IPS DF 6.9 (cell line): Measurements from ENCODE around the gene PLAAT2.
"Not testable (repeated sequence)": the region's sequence is repeated elsewhere in the genome, so short reads cannot be mapped to it uniquely, and the experiment has no call there.

Source experiments
- DNase-seq: peaks from one replicate; pipeline ENCODE4 v3.0.0-alpha.2; 2013; ENCODE audit warnings: low read depth, low spot score
- H3K27ac ChIP-seq: one replicate; pipeline ENCODE4 v1.5.1; 2013; ENCODE audit warnings: low read length, control low read depth
- H3K27me3 ChIP-seq: 2 replicates; pipeline ENCODE4 v1.6.1; 2013; ENCODE audit warnings: mild to moderate bottlenecking, low read length; ENCODE audit not compliant: control insufficient read depth, insufficient read depth
- H3K36me3 ChIP-seq: 2 replicates; pipeline ENCODE4 v1.6.1; 2013; ENCODE audit warnings: low read length; ENCODE audit not compliant: control insufficient read depth, insufficient read depth
- H3K4me1 ChIP-seq: 2 replicates; pipeline ENCODE4 v1.6.1; 2013; ENCODE audit warnings: low read length; ENCODE audit not compliant: control insufficient read depth, insufficient read depth
- H3K4me3 ChIP-seq: 2 replicates; pipeline ENCODE4 v1.5.1; 2013; ENCODE audit warnings: mild to moderate bottlenecking, low read length
- H3K9me3 ChIP-seq: 2 replicates; pipeline ENCODE4 v1.6.1; 2013; ENCODE audit warnings: low read length, inconsistent platforms; ENCODE audit not compliant: control insufficient read depth, insufficient read depth
- WGBS: extraction: QIAGEN DNeasy Blood & Tissue Kit; methylation state at CpG from one replicate; pipeline ENCODE4 v1.1.7; 2013; ENCODE audit warnings: mixed read lengths, missing lambda C conversion rate; ENCODE audit not compliant: insufficient read length, insufficient coverage; 5-methylcytosine and 5-hydroxymethylcytosine counted together

Gene PLAAT2

GRCh38 chr11:63563201-63564055 lies at the start of gene PLAAT2:
Gene PLAAT2, minus strand, starts transcription at chr11:63563379. Its CDS starts 55 bp downstream, at chr11:63563324.
- Histone ChIP-seq H3K27me3 (no peaks in the 10 kb centered on the region), H3K27ac (no peak within 1 kb of the TSS), H3K4me3 (no peak within 1 kb of the TSS), H3K9me3 (no peaks in the 10 kb centered on the region), H3K36me3 (no peaks in the 10 kb centered on the region), H3K4me1 (no peaks in the 10 kb centered on the region; the same call in 1 of the 2 replicates)
- no peak for DNase-seq
- no CpG with 5 or more reads among the region's 13 CpGs for WGBS

DNA sequence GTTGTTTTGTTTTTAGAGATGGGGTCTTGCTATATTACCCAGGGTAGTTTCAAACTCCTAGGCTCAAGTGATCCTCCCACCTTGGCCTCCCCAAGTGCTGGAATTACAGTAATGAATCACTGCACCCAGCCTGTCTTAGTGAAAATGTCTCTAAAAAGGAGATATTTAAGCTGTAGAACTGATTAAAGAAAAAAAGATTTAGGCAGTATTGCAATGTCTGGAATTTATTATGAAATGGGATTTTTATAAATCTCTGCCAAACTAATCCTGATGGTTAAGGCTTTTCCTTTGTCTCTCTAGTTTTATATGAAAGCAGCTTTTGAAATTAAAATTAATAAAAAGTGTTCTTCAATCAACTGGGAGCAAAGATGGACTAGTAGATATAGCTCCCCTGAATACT lies 49.0 kb upstream of the PLAAT2 start:
- Histone ChIP-seq H3K36me3 (no peaks in the 10 kb centered on the region), H3K9me3 (no peaks in the 10 kb centered on the region), H3K4me1 (peaks cover 11% of the 10 kb centered on the region), H3K4me3 (no peak overlapping the region), H3K27ac (no peak overlapping the region), H3K27me3 (no peaks in the 10 kb centered on the region)
- DNase-seq = no peak

DNA sequence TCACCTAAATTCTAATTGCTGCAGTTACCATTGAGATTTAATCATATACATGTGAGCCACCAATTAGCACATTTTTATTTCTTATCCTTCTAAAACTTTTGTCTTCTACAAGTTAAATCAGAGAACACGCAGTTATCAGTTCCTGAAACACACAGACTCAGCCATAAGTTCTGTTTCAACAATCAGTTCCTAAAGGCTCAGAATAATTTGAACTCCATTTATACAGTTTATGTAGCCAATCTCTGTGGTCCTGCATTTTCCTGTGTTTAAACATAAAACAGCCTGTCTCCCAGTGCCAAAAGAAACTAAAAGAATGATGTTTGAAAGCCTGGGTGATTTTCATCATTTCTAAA lies 48.2 kb upstream of the PLAAT2 start:
- peaks cover 11% of the 10 kb centered on the region for H3K4me1 ChIP-seq

DNA sequence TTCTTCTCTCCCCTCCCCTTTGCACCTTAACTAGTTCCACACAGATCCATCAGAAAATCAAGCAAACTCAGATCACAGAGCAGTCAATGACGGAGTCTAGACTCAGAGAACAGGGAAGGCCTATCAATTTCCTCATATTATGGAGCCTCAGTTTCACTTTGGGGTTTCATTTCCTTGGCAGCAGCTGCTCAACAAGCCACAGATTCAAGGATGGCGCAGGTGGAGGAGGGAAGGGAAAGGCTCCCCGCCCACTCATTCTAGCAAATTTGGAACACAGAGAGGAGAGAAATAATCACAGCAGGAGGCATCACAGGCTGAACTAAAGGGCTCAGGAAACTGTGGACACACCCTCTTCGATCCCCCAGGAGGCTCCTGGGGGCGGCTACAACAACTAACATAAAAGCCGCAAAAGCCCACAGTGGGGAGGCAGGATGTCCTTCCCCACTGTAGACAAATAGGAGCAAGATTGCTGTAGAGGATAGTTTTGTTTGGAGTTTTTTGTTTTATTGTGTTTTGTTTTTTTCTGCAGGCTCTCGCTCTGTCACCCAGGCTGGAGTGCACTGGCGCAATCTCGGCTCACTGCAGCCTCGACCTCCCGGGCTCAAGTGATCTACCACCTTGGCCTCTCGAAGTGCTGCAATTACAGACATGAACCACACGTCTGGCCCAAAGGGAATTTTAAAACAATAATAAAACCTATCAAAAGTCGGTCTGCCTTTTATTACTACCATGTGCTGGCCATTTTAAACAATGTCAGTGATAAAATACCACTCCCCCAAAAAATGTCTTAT lies 47.6 kb upstream of the PLAAT2 start:
- Histone ChIP-seq H3K36me3 (no peaks in the 10 kb centered on the region), H3K4me1 (peaks cover 11% of the 10 kb centered on the region), H3K4me3 (no peak overlapping the region), H3K27me3 (no peaks in the 10 kb centered on the region), H3K9me3 (no peaks in the 10 kb centered on the region), H3K27ac (no peak overlapping the region)
- no peak for DNase-seq
- WGBS = no CpG with 5 or more reads among the region's 14 CpGs

More for the DNA sequence above, 48.2 kb upstream of the PLAAT2 start:
- Histone ChIP-seq H3K4me3 (no peak overlapping the region), H3K27me3 (no peaks in the 10 kb centered on the region), H3K36me3 (no peaks in the 10 kb centered on the region), H3K9me3 (no peaks in the 10 kb centered on the region), H3K27ac (no peak overlapping the region)
- DNase-seq = no peak
- no CpG with 5 or more reads among the region's 1 CpG for WGBS

GRCh38 chr11:63609971-63610580 lies 46.9 kb upstream of the PLAAT2 start:
- no peak overlapping the region for H3K4me3 ChIP-seq
- H3K36me3 ChIP-seq = no peaks in the 10 kb centered on the region
- H3K4me1 ChIP-seq = peaks cover 11% of the 10 kb centered on the region
- H3K9me3 ChIP-seq = no peaks in the 10 kb centered on the region
- H3K27me3 ChIP-seq = no peaks in the 10 kb centered on the region
- no peak overlapping the region for H3K27ac ChIP-seq
- no CpG with 5 or more reads among the region's 14 CpGs for WGBS
- no peak for DNase-seq

- no peak overlapping the region for H3K27ac ChIP-seq
- H3K36me3 ChIP-seq = no peaks in the 10 kb centered on the region
- H3K4me1 ChIP-seq = peaks cover 11% of the 10 kb centered on the region
- WGBS = no CpG with 5 or more reads among the region's 4 CpGs
- H3K9me3 ChIP-seq = no peaks in the 10 kb centered on the region
- H3K4me3 ChIP-seq = no peak overlapping the region
- no peaks in the 10 kb centered on the region for H3K27me3 ChIP-seq
- DNase-seq = no peak
Observed at GRCh38 chr11:63609536-63609935, 46.4 kb upstream of the PLAAT2 start.

DNA sequence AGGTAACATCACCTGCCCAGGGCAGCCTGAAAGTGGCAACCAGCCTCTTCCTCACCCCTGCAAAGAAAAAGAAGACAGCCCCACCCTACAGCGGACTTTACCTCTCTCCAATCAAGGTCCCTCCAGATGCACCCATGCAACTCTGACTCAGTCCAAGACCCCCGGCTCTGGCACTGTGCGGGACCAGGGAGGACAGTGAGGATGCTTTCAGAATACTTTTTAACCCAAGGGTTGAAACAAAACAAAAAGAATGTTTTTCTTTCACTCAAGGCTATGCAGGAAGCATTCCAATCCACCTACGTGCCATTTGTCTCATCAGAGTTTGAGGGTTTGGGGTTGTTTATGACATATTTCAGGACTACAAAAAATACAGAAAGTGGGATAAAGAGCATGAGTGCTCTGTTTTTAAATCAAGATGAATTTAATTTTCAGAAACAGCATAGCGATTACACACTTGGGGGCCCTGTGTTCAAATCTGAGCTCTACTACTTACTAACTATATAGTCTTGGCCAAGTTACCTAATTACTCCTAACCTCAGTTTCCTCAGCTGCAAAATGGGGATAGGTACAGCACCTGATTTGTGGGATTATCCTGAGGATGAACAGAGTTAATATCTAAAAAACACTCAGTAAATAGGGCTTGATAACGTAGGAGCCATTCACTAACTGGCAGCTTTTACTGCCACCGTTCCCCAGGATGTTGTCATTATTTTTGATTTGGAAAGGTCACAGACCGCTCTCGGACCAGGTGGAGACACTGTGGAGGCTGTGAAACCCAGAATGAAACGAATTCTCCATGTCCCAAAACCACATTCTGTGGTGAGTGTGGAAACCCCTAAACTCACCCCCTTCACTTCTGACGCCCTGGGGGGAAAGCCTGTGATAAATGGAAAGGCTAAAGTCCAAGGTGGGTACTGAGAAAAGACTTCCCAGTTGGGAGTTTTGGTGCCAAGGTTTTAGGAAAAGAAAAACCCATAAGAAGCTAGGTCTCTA lies 45.5 kb upstream of the PLAAT2 start:
- no CpG with 5 or more reads among the region's 11 CpGs for WGBS
- Histone ChIP-seq H3K4me1 (peaks cover 11% of the 10 kb centered on the region), H3K4me3 (no peak overlapping the region), H3K27me3 (no peaks in the 10 kb centered on the region), H3K36me3 (no peaks in the 10 kb centered on the region), H3K9me3 (no peaks in the 10 kb centered on the region), H3K27ac (no peak overlapping the region)
- no peak for DNase-seq

DNA sequence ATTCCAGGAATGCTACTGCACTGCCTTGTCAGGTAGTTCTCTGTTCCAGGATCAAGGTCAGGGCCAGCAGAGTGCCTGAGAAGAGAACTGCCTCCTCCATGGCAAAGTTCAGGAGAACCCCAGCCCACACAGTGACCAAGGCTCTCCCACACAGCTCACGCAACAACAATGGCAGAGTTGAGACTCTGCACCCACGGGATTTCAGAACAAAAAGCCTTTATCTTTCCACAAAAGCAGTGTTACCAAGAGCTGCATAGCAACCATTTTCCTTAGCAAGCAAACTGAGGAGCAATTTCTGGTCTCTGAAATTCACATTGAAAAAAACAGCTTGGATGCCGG lies 40.0 kb upstream of the PLAAT2 start:
- Histone ChIP-seq H3K4me1 (0 out of 2 replicates have a peak, but pooled peaks cover 2% of the 10 kb centered on the region), H3K36me3 (peaks cover under 1% of the 10 kb centered on the region; the same call in 1 of the 2 replicates), H3K27me3 (no peaks in the 10 kb centered on the region), H3K9me3 (no peaks in the 10 kb centered on the region), H3K27ac (no peak overlapping the region), H3K4me3 (no peak overlapping the region)
- DNase-seq = no peak
- no CpG with 5 or more reads among the region's 3 CpGs for WGBS

DNA sequence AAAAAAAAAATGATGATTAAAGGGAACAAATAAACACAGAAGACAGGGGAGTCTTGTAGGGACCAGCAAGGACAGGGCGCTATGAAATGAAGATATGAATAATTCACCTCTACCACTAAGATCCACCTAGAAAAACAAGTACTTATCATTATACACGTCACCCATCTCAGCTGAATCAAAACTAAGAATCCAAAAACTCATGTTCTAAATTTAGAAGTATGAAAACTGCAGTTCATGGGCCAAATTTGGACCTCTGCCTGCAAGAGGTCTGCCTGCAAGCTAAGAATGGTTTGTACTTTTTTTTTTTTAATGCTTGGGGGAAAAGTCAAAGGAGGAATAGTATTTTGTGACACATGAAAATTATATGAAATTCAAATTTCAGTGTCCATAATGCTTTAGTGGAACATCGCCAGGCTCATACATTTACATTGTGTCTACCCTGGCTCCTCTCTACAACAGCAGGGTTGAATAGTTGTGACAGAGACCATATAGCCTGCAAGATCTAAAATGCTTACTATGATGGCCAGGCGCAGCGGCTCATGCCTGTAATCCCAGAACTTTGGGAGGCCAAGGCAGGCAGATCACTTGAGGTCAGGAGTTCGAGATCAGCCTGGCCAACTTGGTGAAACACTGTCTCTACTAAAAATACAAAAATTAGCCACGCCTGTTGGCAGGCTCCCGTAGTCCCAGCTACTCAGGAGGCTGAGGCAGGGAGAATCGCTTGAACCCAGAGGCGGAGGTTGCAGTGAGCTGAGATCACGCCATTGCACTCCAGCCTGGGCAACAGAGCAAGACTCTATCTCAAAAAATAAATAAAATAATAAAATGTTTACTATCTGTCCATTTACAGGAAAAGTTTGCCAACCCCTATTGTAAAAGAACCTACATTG lies 39.4 kb upstream of the PLAAT2 start:
- not testable (repeated sequence) for H3K4me1 ChIP-seq, DNase-seq, H3K9me3 ChIP-seq, H3K27ac ChIP-seq, H3K4me3 ChIP-seq, H3K27me3 ChIP-seq, H3K36me3 ChIP-seq
- no CpG with 5 or more reads among the region's 11 CpGs for WGBS
